Inferior parietal cortex (tissue), 1 donor: ENCODE data around the gene MYO1D.
"Not testable (repeated sequence)": the region's sequence is repeated elsewhere in the genome, so short reads cannot be mapped to it uniquely, and the experiment has no call there.

ENCODE experiments used
- DNase-seq: peaks from one replicate; pipeline ENCODE4 v3.0.0-alpha.2; 2016; ENCODE audit errors: extremely low spot score

The MYO1D gene

DNA sequence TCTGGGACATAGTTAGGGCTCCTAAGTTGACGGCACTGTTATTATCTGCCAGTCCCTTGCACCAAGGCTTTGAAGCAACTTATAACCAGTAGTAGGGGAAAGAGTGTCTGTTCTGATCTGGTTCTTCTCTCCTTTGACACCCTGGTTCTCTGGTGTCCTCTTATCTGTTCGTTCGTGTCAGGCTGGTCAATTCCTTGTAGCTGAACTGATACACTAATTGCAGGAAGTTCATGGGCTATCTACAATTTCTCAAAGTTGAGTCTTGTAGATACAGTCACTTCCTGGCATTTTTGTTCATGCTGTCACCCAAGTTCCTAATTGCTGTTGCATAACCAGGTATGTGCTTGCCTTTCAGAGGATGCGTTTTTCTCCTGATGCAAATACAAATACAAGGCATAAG is 17.3 kb upstream of the MYO1D start:
- DNase-seq, result no peak

- DNase-seq, result not testable (repeated sequence)
Measured at GRCh38 chr17:32887410-32887809, 10.5 kb upstream of the MYO1D start.

GRCh38 chr17:32886951-32887350 is 10.0 kb upstream of the MYO1D start:
- not testable (repeated sequence) for DNase-seq

DNA sequence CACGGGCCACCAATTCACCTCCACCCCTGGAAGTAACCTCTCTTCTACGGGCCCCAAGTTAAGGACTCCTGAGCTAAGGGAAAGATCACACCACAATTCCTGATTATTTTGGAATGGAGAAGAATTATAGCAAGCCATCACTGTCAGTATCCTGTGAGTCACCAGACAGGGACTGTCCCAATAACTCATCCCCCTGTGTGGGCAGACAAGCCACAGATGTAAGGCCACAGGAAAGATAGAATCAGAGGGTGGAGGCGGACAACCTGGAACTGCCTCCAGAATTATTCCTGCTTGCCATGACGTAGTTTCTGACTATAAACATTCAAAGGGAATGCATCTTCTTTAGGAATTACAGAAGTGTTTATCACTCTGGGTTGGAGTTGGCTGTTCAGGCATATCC is 5.8 kb upstream of the MYO1D start:
- DNase-seq, result no peak

GRCh38 chr17:32882029-32882428 is 5.1 kb upstream of the MYO1D start:
- no peak for DNase-seq

DNA sequence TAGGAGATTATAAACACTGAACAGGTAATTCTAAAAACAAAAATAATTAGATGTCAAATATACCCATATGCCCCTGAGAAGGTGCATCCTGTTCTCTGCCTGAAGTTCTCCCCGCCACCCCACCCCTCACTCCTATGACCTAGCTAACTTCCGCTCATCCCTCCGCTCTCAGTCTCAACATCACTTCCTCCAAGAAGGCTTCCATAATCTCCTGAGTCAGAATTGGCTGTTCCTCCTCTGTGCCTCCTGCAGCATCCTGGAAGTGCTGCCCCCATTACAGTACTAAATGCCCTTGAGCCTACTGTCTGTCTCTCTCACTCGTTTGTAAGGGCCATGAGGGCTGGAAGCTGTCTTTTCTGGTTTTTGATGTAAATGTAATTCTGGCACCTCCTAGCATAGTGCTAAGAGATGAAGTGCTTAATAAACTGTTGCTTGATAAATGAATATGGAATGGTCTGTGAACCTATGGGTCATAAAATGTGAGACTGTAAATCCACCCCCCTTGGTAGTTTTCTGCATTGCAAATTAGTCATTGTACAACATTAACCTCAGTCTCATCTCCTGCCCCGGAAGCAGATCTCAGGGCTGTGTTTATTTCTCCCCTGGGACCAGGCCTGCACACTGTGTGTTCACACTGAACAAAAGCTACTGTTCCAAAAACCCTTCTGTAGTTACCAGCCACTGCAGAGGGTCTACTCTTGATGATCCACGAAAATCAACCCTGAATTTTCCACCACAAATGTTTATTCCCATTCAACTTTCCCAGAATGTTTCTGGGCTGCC is 3.9 kb upstream of the MYO1D start:
- no peak for DNase-seq

GRCh38 chr17:32879134-32879533 is 2.2 kb upstream of the MYO1D start:
- DNase-seq, result no peak

GRCh38 chr17:32878211-32878610 is 1.3 kb upstream of the MYO1D start:
- no peak for DNase-seq

DNA sequence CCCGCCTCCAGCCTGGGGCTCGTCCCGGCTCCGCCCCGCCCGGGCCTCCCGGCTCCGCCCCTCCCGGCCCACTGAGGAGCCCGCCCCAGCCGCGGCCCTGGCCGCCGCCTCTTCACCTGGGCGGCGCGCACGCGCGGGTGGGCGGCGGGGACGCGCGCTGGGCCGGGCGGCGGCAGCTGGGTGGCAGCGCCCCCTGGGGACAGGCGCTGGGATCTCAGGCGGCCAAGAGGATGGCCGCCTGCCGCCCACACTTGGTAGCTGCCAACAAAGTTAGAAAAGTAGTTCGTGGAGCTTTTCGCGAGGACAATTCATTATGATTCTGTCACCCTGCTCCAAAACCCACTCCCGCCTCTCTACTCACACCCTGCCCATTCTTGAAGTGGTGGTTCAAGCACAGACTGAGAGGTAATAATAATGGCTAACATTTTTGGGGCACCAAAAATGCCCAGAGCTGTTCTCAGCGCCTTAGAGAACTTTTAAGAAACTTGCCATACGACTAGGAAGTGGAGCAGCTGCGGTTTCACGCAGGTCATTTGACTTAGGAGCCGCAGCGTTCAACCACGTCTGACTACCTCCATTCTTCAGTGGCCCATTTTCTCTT is 340 bp upstream of the MYO1D start:
- DNase-seq, result peak; percentile 71

DNA sequence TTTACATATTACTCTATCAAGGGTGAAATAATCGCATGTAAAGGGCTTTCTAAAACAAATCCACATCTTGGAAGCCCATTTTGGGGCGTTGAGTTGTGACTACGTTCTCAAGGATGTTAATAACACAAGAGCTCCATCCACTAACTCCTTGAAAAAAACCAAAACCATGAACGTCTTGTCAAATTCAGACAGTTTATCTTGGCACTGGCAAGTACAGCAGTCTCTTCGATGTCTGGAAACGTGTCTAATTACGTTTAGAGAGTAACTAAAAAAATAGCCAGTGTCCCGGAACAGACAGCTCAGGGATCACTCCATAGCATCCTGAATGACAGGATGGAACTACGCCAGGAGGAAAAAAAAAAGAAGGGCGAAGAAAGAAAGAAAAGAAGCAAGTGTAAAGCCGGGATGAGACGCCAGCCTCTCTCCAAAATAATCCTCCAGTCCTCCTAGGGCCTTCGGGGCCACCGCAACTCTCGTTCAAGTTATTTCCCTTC is 954 bp downstream of the MYO1D start:
- no peak for DNase-seq

- DNase-seq, result no peak
Measured at GRCh38 chr17:32875230-32875917, 1.6 kb downstream of the MYO1D start.

- DNase-seq, result no peak
Measured at GRCh38 chr17:32873114-32873513, 3.8 kb downstream of the MYO1D start.

- no peak for DNase-seq
Measured at GRCh38 chr17:32871746-32872145, 5.2 kb downstream of the MYO1D start.

DNA sequence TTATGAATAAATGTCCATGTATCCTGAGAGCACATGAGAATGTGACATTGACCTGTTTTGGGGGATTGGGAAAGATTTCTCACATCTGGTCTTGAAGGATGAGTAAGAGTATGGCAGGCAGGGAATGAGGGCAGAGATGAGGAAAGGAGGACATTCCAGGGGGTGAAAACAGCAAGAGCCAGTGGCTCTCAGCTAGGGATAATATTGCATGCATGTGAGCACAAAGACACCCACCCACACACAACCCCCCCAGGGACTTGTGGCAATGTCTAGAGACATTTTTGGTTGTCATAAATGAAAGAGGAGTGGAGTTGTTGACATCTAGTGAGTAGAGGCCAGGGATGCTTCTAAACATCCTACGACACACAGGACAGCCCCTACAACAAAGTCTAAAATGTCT is 6.0 kb downstream of the MYO1D start:
- no peak for DNase-seq

GRCh38 chr17:32870027-32870670 is 6.8 kb downstream of the MYO1D start:
- no peak for DNase-seq

DNA sequence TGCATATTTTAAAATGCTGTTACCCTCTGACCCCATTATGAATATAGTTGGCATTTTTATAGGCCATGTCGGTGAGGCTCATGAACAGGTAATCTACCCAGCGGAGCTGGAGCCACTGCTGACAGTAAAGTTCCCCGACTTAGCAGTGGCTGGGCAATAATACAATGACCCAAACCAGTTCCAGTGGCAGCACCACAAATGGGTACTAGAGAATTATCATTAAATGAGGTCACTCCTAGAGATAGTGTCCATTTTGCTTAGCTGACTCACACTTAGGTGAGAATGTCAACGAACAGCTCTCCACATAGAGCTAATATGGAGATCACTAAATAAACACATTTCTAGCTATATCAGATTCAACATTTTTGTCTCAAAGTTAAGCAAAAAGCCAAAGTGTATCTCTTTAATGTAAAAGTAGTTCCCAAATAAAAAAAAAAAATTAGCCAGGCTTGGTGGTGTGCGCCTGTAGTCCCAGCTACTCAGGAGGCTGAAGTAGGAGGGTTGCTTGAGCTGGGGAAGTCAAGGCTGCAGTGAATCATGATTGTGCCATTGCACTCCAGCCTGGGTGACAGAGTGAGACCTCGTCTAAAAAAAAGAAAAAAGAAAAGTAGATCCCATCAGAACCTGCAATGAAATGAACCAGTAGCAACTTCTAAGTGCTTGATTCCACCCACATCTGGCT is 7.4 kb downstream of the MYO1D start:
- DNase-seq, result no peak

DNA sequence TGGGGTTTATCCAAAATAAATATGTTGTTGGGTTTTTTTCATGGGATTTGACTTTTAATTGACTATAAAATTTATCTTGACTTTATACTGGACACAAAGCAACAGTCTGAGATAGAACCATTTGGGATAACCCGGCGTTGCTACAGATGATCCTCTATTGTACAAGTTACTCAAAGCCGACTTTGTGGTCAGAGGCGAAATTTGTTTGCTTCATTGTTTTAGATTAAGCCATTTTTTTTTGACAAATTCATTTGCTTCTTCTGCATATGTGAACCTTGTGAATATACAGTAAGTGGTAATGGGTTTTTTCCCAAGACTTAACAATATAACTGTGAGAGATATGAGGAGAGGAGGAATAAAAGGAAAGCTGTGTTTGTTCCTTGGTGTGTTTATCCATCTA is 11.8 kb downstream of the MYO1D start:
- DNase-seq, result peak; percentile 43

DNA sequence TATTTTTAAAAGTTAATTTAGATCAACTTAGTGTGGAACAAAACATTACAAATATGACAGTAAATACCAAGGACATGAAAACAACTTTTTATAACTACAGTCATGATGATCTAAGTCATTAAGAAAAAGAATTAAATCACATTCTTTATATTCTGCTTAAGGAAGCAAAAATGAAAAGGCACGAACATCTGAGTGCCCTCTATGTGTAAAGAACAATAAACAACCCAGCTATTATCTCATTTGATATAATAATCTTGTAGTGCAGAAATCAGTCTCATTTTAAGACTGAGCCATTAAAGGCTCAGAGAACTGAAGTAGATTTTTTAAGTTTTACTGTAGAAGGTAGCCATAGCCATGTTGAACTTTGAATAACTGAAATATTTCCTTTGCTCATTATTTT is 13.4 kb downstream of the MYO1D start:
- DNase-seq, result no peak

DNA sequence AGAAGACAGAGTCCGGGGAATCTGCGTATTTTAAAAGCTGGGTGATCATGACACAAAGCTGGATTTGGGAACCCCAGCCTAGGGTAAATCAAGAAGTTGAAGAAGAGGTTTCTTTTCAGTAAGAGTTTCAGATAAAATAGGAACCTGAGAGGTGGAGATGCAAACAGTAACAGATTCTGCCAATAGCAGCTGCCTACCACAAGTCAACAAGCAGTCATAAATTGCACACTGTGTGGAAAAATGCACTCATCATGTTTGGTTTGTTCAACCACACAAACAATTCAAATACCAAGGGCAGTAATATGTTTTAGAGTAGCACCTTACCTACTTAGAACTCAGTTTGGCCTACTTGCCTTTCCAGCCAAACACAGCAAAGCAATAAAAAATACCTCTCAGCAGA is 14.0 kb downstream of the MYO1D start:
- no peak for DNase-seq

DNA sequence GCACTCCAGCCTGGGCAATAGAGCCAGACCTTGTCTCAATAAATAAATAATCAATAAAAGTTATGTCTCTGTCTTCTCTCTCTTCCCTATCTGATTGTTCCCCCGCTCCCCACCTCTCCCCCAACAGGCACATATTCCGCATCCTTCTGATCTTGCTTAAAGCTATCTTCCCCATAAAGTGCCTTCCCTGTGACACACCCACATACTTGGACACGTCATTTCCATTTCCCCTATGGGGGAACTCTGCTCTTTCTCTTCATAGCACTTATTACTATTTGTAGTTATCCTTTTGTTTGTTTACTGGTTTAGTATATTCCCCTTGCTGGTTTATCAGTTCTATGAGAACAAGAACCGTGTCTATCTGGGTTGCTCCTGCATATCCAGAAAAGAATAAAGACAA is 14.9 kb downstream of the MYO1D start:
- no peak for DNase-seq

DNA sequence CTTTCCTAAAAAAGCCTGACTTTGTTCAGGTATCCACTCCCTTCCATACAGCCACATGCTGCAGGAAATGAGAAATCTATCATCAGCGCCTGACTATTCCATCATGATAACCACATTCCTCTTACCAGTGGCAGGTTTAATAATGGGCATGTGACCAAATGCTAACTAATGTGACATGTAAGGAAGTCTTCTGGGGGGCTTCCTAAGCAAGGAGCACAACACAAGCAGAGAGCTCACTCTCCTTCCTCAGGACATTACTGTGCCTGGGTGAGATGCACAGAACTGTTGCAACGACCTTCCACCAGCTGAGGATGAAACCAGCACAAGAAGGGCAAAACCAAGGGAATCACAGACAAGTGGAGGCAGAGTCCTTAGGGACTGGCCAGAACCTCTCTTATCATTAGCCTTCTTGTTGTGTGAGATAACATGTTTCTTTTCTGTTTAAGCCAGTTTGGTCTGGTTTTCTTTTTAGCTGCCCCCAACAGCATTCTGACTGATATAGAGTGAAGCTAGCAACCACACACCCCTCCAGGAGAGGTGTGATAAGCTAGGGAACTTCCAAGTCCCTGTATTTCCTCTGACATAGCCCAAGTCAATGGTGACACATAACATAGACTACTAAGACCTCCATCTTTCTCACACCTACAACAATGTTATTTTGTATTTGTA is 16.9 kb downstream of the MYO1D start:
- DNase-seq, result no peak
